ENCODE data around the gene LKAAEAR1.
"Not testable (repeated sequence)": the region's sequence is repeated elsewhere in the genome, so short reads cannot be mapped to it uniquely, and the experiment has no call there.

LKAAEAR1 gene, protein sequence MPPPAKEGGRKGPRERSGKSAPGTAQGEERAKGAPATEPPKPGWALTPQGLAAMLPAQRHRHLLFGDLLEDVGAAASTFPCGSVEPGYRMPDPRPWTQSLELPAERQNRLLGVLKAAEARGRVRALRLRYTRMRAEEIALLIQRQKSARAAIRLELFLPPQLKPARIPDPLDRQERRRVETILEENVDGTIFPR

DNA sequence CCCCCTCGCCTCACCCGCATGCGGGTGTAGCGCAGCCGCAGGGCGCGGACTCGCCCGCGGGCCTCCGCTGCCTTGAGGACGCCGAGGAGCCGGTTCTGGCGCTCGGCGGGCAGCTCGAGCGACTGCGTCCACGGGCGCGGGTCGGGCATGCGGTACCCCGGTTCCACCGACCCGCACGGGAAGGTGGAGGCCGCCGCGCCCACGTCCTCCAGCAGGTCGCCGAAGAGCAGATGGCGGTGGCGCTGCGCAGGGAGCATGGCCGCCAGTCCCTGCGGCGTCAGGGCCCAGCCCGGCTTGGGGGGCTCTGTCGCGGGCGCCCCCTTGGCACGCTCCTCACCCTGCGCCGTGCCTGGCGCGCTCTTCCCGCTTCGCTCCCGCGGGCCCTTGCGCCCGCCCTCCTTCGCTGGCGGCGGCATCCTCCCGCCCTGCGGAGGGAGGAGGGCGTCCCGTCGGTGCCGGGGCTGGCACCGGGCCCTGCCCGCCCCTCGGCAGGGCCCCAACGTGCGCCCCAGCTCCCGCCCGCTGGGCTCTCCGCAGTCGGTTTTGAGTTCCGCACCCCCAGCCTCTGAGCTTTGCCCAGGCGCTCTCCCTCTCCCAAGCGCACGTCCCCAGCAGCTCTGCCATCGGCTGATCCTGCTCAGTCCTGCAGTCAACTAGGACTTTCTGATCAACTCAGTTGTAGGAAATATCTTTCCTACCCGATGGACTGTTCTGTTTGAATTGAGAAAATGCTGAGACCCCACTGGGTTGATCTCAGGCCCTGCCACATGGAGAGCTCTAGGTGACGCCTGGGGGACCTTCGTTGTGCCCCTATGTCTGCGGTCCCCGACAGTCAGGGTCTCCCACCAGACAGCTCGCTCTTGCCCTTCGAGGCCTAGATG is at the start of gene LKAAEAR1:
Gene LKAAEAR1, minus strand, starts transcription at position 595 of the 881 bp plus-strand sequence. Its CDS starts 179 bp downstream, at position 416.
- no peak for DNase-seq (ENCODE audit: low spot score)

DNA sequence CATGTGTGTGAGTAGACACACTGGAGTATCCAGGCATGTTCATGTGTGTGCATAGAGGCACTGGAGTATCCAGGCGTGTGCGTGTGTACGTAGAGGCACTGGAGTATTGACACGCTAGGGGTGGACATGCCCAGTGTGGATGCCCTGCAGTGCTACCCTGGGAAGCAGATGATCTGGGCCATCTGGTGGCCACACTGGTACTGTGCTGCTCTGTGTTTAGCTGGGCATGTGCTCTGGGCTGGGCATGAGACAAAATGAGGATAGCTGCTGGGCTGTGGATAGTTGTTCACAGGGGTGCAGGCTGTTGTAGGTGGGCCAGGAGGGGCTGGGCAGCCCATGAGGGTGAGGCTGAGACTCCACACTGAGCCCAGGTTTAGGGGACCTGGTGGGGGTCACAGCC is 47.2 kb upstream of the LKAAEAR1 start:
- DNase-seq (ENCODE audit: low spot score) = no peak

DNA sequence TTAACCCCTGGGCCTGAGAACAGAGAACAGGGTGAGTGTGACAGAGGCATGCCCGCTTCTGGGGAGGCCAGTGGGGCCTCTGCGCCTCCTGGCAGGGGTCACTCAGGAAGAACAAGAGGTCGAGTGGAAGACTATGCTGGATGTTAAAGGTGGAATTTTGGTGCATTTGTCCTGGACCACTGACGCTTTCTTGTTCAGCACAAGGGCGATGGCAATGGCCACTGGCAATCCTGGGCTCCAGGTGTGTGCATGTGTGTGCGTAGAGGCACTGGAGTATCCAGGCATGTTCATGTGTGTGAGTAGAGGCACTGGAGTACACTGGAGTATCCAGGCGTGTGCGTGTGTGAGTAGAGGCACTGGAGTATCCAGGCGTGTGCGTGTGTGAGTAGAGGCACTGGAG is 46.7 kb upstream of the LKAAEAR1 start:
- DNase-seq (ENCODE audit: low spot score) = no peak

DNA sequence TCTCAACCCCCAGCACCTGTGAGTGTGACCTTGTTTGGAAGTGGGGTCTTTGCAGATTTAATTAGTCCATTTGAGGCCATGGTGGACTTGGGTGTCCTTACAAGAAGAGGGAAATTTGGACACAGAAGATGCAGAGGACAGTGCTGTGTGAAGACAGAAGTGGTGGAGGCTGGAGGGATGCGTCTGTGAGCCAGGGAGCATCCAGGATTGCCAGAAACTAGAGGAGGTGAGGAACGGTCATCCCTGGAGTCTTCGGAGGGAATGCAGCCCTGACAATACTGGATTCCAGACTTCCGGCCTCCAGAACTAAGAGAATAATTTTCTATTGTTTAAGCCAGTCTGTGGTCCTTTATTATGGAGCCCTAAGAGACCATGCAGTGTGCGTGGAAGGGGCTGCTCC is 46.1 kb upstream of the LKAAEAR1 start:
- DNase-seq (ENCODE audit: low spot score) = no peak

DNA sequence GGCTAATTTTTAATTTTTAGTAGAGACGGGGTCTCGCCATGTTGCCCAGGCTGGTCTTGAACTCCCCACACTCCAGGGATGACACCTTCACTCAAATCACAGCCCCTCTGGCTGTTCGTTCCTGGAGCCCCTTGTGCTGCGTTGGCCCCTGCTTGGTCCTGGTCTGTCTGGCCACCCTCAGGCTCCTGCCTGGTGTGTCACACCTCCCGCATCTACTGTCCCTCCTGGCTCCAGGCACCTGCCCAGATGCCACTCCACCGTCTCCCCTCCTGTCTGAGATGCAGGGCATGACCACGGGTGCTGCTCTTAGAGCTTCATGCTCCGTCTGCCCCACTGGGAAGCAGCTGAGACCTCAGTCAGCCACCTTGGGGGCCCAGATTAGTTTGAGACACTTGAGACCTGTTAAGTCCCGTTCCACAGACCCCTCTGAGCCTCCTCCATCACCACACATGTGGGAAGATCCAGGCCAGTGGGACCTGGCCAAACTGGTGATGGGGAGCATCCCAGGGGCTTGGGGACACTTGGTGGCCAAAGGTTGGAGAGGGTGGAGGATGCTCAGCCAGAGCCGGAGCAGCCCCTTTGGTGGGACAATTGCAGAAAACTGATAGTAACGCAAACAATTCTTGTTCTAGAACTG is 45.1 kb upstream of the LKAAEAR1 start:
- no peak for DNase-seq (ENCODE audit: low spot score)

DNA sequence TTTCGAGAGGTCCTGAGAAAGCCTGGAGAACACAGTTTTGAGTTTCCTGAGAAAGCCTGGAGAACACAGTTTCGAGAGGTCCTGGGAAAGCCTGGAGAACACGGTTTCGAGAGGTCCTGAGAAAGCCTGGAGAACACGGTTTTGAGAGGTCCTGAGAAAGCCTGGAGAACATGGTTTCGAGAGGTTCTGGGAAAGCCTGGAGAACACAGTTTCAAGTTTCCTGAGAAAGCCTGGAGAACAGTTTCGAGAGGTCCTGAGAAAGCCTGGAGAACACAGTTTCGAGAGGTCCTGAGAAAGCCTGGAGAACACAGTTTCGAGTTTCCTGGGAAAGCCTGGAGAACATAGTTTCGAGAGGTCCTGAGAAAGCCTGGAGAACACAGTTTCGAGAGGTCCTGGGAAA is 39.3 kb upstream of the LKAAEAR1 start:
- DNase-seq (ENCODE audit: low spot score) = not testable (repeated sequence)

DNA sequence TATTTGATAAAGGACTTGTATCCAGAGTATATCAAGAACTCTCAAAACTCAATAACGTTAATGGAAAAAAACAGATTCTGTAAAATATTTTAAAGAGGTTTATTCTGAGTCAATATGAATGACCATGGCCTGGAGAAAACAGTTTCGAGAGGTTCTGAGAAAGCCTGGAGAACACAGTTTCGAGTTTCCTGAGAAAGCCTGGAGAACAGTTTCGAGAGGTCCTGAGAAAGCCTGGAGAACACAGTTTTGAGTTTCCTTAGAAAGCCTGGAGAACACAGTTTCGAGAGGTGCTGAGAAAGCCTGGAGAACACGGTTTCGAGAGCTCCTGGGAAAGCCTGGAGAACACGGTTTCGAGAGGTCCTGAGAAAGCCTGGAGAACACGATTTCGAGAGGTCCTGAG is 38.7 kb upstream of the LKAAEAR1 start:
- not testable (repeated sequence) for DNase-seq (ENCODE audit: low spot score)

DNA sequence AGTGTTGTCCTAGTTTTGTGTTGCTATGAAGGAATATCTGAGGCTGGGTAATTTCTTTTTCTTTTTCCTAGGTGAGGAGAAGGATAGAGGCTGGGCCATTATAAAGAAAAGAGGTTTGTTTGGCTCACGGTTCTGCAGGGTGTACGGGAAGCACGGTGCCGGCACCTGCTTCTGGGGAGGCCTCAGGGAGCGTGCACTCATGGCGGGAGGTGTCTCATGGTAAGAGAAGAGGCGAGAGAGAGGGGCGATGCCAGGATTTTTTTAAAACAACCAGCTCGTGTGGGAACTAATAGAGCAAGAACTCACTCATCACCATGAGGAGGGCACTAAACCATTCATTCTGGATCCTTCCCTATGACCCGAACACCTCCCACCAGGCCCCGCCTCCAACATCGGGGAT is 37.4 kb upstream of the LKAAEAR1 start:
- no peak for DNase-seq (ENCODE audit: low spot score)

DNA sequence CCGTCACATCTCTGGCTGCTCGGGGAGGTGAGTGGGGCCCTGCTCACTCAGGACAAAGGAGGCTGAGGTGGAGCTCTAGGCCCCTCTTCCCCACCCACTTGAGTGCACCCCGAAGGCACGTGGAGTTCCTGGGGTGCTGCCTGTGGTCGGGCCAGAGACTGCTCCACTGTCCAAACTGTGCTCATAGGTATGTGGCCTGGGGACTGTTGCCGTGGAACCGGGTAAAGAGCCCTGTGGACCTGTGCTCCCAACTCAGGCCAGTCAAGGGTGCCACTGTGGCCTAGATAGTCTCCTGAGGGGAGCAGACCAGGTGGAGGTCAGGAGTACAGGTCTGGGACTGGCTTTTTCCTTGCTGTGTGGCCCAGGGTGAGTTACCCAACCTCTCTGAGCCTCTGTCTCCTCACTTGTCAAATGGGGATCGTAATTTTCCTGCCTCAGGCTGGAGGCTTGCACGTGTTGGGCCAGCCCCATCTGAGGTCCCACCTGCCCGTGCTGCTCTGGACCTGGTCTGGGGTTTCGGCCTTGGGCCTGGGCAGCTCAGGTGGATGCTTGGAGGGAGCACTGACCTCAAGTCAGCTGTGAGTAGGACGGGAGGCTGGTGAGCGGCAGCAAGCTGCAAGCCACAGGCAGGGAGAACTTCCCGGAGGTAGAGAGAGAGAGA is 35.6 kb upstream of the LKAAEAR1 start:
- no peak for DNase-seq (ENCODE audit: low spot score)

DNA sequence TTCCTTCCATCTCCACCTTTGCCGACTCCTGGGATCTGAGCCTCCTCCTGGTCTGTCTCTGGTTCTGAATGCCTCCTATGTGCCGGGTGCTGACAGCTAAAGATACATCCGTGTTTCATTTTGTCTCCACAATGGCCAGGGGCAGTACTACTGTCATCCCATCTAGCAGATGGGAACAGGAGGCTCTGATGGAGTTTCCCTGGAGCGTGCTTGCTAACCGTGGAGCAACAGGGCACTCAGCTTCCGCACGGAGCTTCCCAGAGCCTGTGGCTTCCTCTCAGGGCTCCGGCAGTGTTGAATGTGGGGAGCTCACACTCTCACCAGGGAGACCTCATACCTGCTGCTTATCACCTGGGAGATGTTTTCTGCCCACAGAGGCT is 35.1 kb upstream of the LKAAEAR1 start:
- DNase-seq (ENCODE audit: low spot score) = no peak

DNA sequence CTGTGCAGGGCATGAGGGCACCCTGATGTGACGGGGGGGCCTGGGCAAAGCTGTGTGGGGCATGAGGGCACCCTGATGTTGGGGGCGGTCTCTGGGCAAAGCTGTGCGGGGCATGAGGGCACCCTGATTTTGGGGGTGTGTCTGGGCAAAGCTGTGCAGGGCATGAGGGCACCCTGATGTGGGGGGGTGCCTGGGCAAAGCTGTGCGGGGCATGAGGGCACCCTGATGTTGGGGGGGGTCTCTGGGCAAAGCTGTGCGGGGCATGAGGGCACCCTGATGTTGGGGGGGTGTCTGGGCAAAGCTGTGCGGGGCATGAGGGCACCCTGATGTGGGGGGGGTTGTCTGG is 33.2 kb upstream of the LKAAEAR1 start:
- DNase-seq (ENCODE audit: low spot score) = not testable (repeated sequence)

DNA sequence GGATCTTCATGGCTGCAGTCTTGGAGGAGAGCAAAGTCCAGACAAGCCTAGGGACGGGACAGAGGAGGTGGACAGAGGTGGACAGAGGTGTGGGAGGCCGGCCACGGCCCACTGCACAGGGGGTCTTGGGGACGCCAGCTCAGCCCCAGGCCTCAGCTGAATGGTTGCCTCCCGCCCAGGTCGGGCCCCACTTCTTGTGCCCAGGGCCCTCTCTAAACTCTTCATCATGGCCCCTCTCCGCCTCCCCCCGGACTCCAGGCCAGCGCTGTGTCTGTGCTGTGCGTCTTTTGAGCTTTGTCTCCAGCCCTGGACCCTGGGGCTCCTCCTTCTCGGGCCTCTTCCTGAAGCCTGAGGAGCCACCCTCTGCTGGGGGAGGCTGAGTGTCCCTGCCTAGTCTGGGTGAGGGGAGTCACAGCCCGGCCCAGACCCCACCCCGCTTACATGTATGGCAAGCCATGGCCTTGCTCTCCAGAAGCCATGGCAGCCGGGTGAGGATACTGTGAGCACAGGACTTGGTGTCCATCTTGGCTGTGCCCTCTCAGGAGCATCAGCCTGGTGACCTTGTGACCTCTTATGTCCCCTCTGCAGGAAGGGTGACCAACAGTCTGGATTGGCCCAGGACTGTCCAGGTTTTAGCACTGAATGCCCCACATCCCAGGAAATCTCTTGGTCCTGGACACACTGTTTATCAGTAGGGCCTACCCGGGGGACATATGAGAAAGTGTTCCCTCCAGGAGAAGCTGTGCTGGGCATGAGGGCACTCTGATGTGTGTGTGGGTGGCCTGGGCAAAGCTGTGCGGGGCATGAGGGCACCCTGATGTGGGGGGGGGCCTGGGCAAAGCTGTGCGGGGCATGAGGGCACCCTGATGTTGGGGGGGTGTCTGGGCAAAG is 32.6 kb upstream of the LKAAEAR1 start:
- no peak for DNase-seq (ENCODE audit: low spot score)

DNA sequence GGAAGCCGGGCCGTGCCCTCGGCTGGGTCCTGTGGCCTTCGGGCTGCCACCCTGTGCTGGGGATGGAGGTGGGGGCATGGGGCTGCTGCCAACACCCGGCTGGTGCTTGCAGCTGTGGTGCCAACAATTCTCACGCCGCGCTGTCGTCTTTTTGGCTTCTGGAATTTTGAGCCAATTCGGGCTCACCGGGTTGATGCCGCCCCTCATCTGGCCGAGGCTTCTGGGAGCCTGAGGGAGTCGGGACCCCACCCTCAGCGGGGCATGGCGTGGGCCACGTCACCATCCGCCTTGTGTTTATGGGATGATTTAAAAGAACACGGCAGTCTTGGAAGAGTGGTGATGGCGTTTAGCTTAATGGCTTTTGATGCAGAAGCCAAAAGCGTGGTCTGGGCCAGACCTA is 31.8 kb upstream of the LKAAEAR1 start:
- no peak for DNase-seq (ENCODE audit: low spot score)

DNA sequence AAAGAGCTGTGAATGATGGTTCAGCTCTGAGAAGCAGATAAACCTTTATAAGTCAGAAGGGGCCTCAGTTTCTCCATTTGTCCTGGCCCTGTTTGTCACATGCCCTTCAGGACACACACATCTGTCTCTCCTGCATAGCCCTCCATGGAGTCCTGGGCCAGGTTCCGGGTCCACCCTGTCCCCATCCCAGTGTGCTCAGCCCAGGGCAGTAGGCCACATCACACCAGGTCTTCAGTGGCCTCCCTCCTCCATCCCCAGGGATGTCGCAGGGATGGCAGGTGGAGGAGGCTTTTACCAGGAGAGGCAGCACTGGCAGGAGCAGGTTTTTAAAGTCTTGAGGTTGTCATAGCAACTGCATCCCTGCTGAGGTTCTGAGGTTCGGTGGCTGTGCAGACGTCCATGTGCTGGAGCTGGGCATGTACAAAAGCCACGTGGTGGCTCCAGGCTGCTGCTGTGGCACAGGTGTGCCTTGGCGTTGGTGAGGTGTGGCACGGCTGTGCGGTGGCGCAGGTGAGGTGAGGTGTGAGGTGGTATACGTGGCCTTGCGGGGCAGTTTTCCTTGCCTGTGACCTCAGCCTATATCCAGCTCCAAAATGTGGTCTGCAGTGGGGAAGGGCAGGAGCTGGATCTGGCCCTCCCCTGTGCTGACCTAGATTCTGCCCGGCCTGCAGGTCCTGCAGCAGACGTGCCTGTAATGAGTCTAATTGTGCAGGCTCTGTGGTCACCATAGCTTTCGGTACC is 31.1 kb upstream of the LKAAEAR1 start:
- DNase-seq (ENCODE audit: low spot score) = peak; percentile 60

DNA sequence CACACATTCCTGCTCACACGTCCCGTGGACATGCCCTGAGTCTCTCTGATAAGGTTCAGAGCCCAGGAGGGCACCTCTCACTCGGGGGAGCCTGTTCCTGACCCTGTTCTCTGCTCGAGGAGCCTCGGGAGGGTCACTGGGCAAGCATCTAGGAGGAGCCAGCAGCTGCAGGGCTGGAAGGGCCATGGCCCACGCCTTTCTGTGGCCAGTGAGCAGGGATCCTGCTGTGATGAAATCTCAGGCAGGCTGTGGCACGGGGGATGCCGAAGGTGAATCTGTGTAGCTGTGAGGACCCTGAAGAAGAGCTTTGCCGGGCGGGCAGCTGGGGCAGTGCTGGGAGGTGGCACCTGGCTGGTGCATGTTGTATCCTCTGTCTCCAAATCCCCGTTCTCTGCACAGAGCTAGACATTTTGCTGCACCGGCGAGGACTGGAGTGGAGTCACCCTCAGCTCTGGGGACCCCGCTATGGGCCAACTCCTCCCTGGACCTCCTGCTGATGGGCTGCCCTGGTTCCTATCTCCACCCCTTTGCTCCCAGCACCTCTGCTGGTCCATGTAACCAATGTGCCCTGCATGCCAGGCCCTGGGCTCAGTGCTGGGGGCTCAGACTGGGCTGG is 30.3 kb upstream of the LKAAEAR1 start:
- DNase-seq (ENCODE audit: low spot score) = no peak

DNA sequence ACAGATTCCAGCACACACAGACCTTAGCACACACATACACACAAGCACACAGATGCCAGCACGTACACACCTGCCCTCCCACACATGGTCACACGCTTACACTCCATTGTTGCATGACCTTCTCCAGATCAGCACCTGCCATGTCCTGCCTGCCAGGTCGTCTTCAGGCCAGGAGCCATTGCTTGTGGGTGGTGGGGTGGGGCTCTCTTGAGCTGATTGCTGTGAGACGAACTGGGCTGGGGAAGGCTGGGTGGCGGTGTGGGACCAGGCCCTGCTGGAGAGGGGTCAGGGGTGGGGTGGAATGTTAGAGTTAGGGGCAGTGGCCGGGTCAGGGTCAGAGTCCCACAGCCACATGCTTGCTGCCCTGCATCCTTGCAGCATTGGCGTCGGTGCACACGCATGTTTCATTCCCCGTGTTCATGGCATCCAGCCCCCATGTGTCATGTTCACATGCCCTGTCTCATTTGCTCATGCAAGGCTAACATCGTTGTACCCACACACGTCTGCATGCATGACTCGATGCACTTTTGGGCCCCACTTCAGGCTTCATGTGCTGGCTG is 29.7 kb upstream of the LKAAEAR1 start:
- no peak for DNase-seq (ENCODE audit: low spot score)

DNA sequence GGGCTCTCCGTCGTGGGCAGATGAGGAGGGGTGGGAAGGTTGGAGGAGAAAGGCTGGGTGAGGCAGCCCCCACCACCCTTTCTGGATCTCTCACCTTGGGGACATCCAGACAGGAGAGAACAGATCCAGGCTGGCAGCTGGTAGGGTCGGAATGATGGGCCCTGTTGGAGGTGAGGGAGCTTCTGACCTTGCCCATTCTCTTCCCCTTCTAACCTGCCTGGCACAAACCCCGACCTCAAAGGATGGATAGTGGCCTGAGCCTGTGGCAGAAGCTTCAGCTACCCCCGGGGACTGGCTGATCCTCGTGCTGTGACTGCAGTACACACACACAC is 29.2 kb upstream of the LKAAEAR1 start:
- no peak for DNase-seq (ENCODE audit: low spot score)

DNA sequence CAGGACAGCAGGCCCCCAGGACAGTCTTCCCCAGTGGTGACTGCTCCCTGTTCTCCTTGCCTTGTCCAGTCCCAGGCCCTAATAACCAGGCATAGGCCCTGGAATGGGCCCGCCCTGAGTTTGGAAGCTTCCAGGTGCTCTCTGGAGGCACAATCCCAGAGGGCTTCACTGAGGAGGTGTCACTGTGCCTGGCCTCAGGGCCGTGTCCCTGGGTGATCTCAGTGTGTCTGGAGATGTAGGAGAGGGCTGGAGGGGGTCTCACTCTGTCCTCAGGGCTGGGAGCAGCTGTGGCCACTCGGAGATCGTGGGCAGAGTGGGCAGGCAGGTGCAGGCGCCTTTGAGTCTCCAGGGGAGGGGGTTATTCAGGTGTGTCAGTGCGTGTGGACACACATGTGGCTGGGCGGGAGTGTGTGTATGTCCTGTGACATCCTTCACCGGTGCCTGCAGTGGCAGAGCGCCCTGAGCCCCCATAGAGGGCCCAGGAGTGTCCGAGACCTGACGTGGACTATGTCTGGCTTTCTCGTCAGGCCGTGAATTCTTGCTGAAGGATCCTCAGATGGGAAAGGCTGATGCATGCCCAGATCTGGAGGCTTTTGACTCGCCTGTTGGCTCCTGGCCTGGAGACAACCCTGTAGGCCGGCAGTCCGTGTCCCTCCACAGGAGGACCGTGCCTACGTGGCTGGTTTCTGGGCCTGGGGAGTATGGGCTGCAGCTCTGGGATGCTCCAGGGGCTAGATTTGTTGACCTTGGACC is 28.7 kb upstream of the LKAAEAR1 start:
- DNase-seq (ENCODE audit: low spot score) = no peak

DNA sequence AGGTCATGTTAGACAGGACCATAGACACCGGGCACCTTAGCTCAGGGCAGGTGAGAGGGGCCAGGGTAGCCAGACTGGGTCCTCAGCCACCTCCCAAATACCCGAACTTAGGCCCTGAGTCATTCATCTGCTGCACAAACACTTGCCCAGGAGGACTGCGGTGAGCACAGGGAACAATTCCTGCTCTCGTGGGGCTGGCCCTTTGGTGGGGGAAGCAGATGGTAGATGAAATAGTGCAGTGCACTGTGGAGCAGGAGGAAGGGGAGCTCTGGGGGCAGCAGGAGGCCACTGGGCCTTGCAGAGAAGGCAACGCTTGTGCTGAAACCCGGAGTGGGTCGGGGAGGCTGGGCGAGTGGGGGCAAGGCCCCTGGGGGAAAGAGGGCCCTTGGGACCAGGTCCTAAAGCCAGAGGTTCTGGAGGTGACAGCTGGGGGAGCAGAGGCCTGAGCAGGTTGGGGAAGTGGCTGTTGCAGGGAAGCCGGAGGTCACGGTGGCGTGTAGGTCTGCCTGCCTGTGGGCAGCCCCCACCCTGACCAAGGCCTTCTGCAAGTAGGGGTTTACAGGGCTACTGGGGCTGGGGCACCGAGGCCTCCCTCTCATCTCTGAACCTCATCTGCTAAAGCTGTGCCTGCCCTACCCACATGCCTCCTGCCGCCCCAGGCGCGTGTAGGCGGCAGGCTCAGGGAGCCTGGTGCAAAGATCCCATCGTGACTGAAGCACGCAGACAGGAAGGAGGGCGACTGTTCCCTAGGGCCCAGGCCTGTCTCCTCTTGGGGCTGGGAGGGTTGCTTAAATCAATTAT is 27.8 kb upstream of the LKAAEAR1 start:
- peak; percentile 65 for DNase-seq (ENCODE audit: low spot score)

Measured in putamen (tissue), 1 donor.